Psoas muscle (tissue), 8 donors: Measurements from ENCODE around the gene RNF183. TPM values are rescaled to one million over a fixed set of nuclear protein-coding genes. Genes with fewer than 3 reads are reported as not detected.
"Not testable (repeated sequence)": the region's sequence is repeated elsewhere in the genome, so short reads cannot be mapped to it uniquely, and the experiment has no call there.

Source experiments
- ATAC-seq, 4 donors: fragments of 200-7000 bp; cut with Tn5 transposase; one replicate each; pipeline ENCODE4 v1.9.1; 2020; ENCODE audit warnings: moderate library complexity in 3 of 4, mild to moderate bottlenecking in 2 of 4
- DNase-seq, 2 donors: peaks; one replicate each; pipeline ENCODE4 v3.0.0-alpha.2; 2020
- H3K27ac ChIP-seq: fragments of 200-600 bp; one replicate; pipeline ENCODE4 v1.8.0; 2022
- H3K27me3 ChIP-seq, 3 donors: fragments of 200-600 bp in 1 of 3; one replicate each; pipeline versions ENCODE4 v1.6.1 to v1.8.0; 2013 to 2022; ENCODE audit warnings: low read length in 2 of 3, mild to moderate bottlenecking in 2 of 3, moderate library complexity in 1 of 3; ENCODE audit not compliant: insufficient read depth in 3 of 3
- H3K36me3 ChIP-seq, 2 donors: fragments of 200-600 bp in 1 of 2; one replicate each; pipeline versions ENCODE4 v1.6.1 to v1.8.0; 2013 to 2022; ENCODE audit warnings: low read depth in 1 of 2, mild to moderate bottlenecking in 1 of 2, moderate library complexity in 1 of 2; ENCODE audit not compliant: insufficient read depth in 1 of 2
- H3K4me1 ChIP-seq: fragments of 200-600 bp; one replicate; pipeline ENCODE4 v1.8.0; 2022
- H3K4me3 ChIP-seq: fragments of 200-600 bp; one replicate; pipeline ENCODE4 v1.8.0; 2022; ENCODE audit warnings: mild to moderate bottlenecking
- H3K9me3 ChIP-seq: fragments of 200-600 bp; one replicate; pipeline ENCODE4 v1.8.0; 2022
- CTCF ChIP-seq: fragments of 200-600 bp; IDR thresholded peaks from one replicate; pipeline ENCODE4 v1.8.0; 2022; ENCODE audit warnings: antibody characterized with exemption
- WGBS, 3 donors: extraction: QIAGEN DNeasy Blood & Tissue Kit; methylation state at CpG; one replicate each; pipeline versions ENCODE4 v1.1.6 to v1.1.7; 2013; 5-methylcytosine and 5-hydroxymethylcytosine counted together
- intact Hi-C, 2 donors: fragments of 100-400 bp; cut with DNase I; formaldehyde crosslinking; loops; one replicate each; pipeline versions ENCODE4 v1.11.0 to v1.14.2; 2022
- polyA plus RNA-seq, 3 donors: library from polyadenylated mRNA; stranded (reverse); fragments of 200-250 nt; gene quantifications; one replicate each; pipeline ENCODE4 v1.2.3, GENCODE V29; 2013
- total RNA-seq, 4 donors: library from RNA; stranded (reverse); fragmentation: NEBNext Ultra II Directional in 2 of 4; extraction: Animal tissue kit (Norgen Biotek cat#: 25700) in 2 of 4; gene quantifications; one replicate each; pipeline versions ENCODE4 v1.2.1 to v1.2.4, GENCODE V29; 2021 to 2023
- donor health status: healthy with polysubstance abuse.
- donor health status: DM: no; HTN: no; CAD: no; lungs with moderate emphysema.
- donor health status: Bipolar disorder and iron deficiency.
- donor health status: healthy.
- donor health status: DM: yes; HTN: yes; CAD: no.
- donor health status: DM: no; HTN: no; CAD: no.
- donor health status: DM: no; HTN: no; CAD: no.
- donor health status: DM: yes; HTN: yes; CAD: no.

RNF183 gene
- total and polyA plus RNA-seq, 7 donors: 0.05 TPM; not detected in 6

DNA sequence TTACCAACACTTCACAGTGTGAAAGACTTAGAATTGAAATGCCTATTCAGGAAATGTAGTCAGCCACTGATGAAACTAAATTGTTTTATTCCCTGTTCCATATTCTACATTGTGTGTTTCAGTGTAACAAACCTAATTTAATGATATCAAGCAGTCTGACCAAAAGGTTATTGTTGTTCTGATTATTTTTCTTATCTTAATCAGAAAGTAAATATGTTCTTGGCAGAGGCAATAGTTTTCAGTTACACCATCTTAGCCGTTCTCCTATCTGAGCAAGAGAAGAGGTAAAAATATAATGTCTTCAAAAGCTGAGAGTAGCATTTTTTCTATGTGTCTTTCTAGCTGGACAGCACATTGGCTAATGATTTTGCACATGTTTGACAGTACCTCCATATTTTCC, 44.9 kb downstream of the RNF183 start:
- TF ChIP-seq CTCF: no peak
- Histone ChIP-seq H3K36me3 (peaks cover 12 to 83% of the 10 kb centered on the region in 2 donors), H3K9me3 (no peaks in the 10 kb centered on the region), H3K27ac (no peak overlapping the region), H3K4me1 (no peaks in the 10 kb centered on the region), H3K27me3 (no peaks in the 10 kb centered on the region), H3K4me3 (no peak overlapping the region)
- WGBS, 3 donors: 76 to 95% (median 90%) methylated on average over 1 of the region's 1 CpG
- ATAC-seq (no peak), DNase-seq (no peak)
- intact Hi-C loops: no loop called here

DNA sequence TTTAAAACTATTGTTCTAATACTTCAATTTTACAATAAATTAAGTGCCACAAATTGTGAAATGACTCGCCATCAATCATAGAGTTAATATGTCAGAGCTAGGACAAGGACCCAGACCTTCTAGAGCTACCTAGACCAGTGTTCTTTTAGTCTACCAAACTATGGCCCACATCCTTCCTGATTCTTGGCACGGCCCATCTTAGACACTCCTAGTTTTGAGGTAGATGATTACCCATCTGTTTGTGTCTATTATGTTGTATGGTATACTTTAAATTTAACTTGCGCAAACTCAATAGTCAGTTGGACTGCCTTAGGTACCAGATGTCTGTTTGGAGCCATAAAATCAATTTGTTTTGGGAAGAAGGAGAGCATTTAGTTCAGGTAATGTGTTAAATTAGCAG, 45.3 kb downstream of the RNF183 start:
- peaks cover 12 to 79% of the 10 kb centered on the region in 2 donors for H3K36me3 ChIP-seq

GRCh38 chr9:113255438-113255837, 47.7 kb downstream of the RNF183 start:
- no peak overlapping the region for H3K27ac ChIP-seq
- H3K27me3 ChIP-seq: no peaks in the 10 kb centered on the region
- no peak for DNase-seq
- ATAC-seq: no peak
- peaks cover 12 to 55% of the 10 kb centered on the region in 2 donors for H3K36me3 ChIP-seq
- no peaks in the 10 kb centered on the region for H3K4me1 ChIP-seq
- intact Hi-C loops: no loop called here
- no peak for TF ChIP-seq CTCF
- no peak overlapping the region for H3K4me3 ChIP-seq
- WGBS, 3 donors: 88 to 96% (median 91%) methylated on average over 6 of the region's 6 CpGs
- no peaks in the 10 kb centered on the region for H3K9me3 ChIP-seq

More for the DNA sequence above, 45.3 kb downstream of the RNF183 start:
- H3K9me3 ChIP-seq: no peaks in the 10 kb centered on the region
- DNase-seq (no peak), ATAC-seq (no peak)
- H3K4me1 ChIP-seq: no peaks in the 10 kb centered on the region
- no peak overlapping the region for H3K27ac ChIP-seq
- H3K27me3 ChIP-seq: no peaks in the 10 kb centered on the region
- TF ChIP-seq CTCF: no peak
- no peak overlapping the region for H3K4me3 ChIP-seq
- WGBS, 3 donors: 94 to 98% (median 97%) methylated on average over 3 of the region's 3 CpGs
- intact Hi-C loops: no loop called here

GRCh38 chr9:113254991-113255390, 48.2 kb downstream of the RNF183 start:
- peaks cover 10 to 50% of the 10 kb centered on the region in 2 donors for H3K36me3 ChIP-seq
- H3K4me3 ChIP-seq: no peak overlapping the region
- H3K4me1 ChIP-seq: no peaks in the 10 kb centered on the region
- no peaks in the 10 kb centered on the region for H3K9me3 ChIP-seq
- no peaks in the 10 kb centered on the region for H3K27me3 ChIP-seq
- ATAC-seq: no peak
- H3K27ac ChIP-seq: no peak overlapping the region
- DNase-seq: no peak
- WGBS, 3 donors: 96 to 100% (median 96%) methylated on average over 1 of the region's 1 CpG
- no peak for TF ChIP-seq CTCF
- intact Hi-C loops: no loop called here

DNA sequence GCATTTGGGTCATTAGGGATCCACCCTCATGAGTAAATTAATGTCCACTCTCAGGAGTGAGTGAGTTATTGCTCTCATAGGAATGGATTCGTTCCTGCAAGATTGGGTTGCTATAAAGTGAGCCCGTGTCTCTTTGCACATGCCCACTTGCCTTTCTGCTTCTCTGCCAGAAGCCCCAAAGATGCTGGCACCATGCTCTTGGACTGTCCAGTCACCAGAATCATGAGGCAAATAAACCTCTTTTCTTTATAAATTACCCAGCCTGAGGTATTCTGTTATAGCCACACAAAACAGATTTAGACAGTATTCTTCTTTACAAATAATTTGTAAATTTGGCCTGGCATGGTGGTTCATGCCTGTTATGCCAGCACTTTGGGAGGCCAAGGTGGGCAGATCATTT, 52.4 kb downstream of the RNF183 start:
- DNase-seq: no peak
- H3K4me1 ChIP-seq: no peaks in the 10 kb centered on the region
- no peak for ATAC-seq
- intact Hi-C loops: no loop called here
- no peak overlapping the region for H3K27ac ChIP-seq
- H3K27me3 ChIP-seq: no peaks in the 10 kb centered on the region
- 45 to 88% (median 67%) methylated on average over 2 of the region's 2 CpGs for WGBS, 3 donors
- H3K9me3 ChIP-seq: no peaks in the 10 kb centered on the region
- peaks cover 3 to 10% of the 10 kb centered on the region in 2 donors for H3K36me3 ChIP-seq
- H3K4me3 ChIP-seq: no peak overlapping the region
- no peak for TF ChIP-seq CTCF

DNA sequence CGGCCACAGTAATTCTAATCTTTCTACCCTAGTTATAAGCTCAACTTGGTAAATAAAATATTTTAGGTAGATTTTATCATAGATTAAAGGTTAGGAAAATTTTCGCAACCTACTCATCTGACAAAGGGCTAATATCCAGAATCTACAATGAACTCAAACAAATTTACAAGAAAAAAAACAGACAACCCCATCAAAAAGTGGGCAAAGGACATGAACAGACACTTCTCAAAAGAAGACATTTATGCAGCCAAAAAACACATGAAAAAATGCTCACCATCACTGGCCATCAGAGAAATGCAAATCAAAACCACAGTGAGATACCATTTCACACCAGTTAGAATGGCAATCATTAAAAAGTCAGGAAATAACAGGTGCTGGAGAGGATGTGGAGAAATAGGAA, 53.5 kb downstream of the RNF183 start:
- H3K36me3 ChIP-seq, H3K27me3 ChIP-seq, H3K9me3 ChIP-seq, H3K4me3 ChIP-seq, H3K4me1 ChIP-seq, H3K27ac ChIP-seq, intact Hi-C loops, DNase-seq, ATAC-seq: not testable (repeated sequence)
- WGBS, 3 donors: 96 to 99% (median 97%) methylated on average over 2 of the region's 2 CpGs
